Mesodermal cell (in vitro differentiated cells): ENCODE results near the gene TPM1.

Experiments
- H3K27ac ChIP-seq: 2 replicates; pipeline ENCODE4 v1.7.0; 2013; ENCODE audit warnings: mild to moderate bottlenecking, low read depth, low read length, moderate library complexity; ENCODE audit not compliant: severe bottlenecking
- H3K36me3 ChIP-seq: 2 replicates; pipeline ENCODE4 v1.7.1; 2013; ENCODE audit warnings: mild to moderate bottlenecking, low read length, moderate library complexity; ENCODE audit not compliant: control insufficient read depth, insufficient read depth
- H3K4me1 ChIP-seq: one replicate; pipeline ENCODE4 v1.7.1; 2013; ENCODE audit warnings: mild to moderate bottlenecking, low read length; ENCODE audit not compliant: insufficient read depth, control insufficient read depth, poor library complexity, severe bottlenecking
- H3K4me3 ChIP-seq: 2 replicates; pipeline ENCODE4 v1.7.0; 2013; ENCODE audit warnings: low read length, control low read depth, mild to moderate bottlenecking; ENCODE audit not compliant: insufficient read depth, poor library complexity, severe bottlenecking; ENCODE audit errors: extremely low read depth
- H3K9me3 ChIP-seq: 2 replicates; pipeline ENCODE4 v1.7.1; 2013; ENCODE audit warnings: mild to moderate bottlenecking, low read length, moderate library complexity; ENCODE audit not compliant: control insufficient read depth
- WGBS, 2 experiments: methylation state at CpG; one replicate each; pipeline ENCODE4 v1.1.5; 2013; ENCODE audit warnings: missing lambda C conversion rate in 2 of 2; ENCODE audit not compliant: insufficient coverage in 2 of 2; 5-methylcytosine and 5-hydroxymethylcytosine counted together

The TPM1 gene

DNA sequence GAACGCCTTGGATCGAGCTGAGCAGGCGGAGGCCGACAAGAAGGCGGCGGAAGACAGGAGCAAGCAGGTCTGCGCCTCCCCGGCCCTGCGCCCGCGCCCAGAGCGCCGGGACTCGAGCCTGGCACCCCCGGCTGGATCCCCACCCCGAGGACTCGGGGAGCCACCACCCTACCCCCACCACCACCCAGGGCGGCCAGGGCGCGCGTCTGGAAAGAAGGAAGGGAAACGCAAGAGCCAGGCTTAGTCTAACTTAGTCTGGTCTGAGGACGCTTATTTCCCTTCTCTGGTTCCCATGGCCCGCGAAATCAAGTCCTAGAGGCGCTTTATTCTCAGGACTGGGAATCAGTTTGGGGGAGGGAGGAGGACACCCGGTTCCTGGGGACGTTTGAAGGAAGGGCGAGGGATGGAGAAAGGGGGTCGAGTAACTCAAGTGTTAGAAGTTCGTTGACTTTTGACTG is 359 bp downstream of the TPM1 start:
- H3K27ac ChIP-seq = peak overlapping the region; percentile 96

DNA sequence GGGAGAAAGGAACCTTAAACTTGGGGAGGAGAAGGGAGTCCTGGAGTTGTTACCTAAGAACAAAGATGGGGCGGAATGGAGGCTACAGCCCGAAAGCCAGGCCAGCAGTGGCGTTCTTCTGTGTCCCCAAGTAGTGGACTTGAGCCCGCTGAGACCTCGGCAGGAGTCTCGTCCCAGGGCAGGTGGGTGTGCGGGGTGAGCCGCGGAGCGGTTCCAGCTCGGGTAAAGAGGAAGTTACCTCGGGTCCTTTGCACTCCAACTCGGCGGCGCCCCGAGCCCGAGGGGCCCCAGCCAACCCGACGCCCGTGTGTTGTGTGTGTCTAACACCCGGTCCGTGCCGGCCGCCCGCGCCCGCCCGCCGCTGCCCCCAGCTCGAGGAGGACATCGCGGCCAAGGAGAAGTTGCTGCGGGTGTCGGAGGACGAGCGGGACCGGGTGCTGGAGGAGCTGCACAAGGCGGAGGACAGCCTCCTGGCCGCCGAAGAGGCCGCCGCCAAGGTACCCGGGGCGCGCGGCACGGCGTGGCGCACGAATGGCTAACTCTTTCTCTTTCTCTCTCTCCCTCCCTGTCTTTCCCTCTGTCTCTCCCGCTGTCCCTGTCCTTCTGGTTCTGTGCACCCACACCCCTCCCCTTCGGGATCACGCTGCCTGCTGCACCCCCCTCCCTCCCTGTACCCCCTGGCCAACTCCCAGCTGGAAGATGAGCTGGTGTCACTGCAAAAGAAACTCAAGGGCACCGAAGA is 959 bp downstream of the TPM1 start:
- Histone ChIP-seq H3K4me1 (peaks cover 13% of the 10 kb centered on the region), H3K9me3 (peaks cover 8% of the 10 kb centered on the region), H3K27ac (peak overlapping the region; percentile 96), H3K36me3 (peaks cover 48% of the 10 kb centered on the region), H3K4me3 (peak overlapping the region; percentile 78)
- WGBS, 2 experiments = 0 to 1% methylated on average over 41 to 47 of the region's 54 CpGs

More for the DNA sequence above, 359 bp downstream of the TPM1 start:
- Histone ChIP-seq H3K4me3 (peak overlapping the region; percentile 78), H3K36me3 (peaks cover 48% of the 10 kb centered on the region), H3K4me1 (peaks cover 18% of the 10 kb centered on the region), H3K9me3 (peaks cover 8% of the 10 kb centered on the region)
- WGBS, 2 experiments = 0 to 1% methylated on average over 11 to 18 of the region's 31 CpGs

DNA sequence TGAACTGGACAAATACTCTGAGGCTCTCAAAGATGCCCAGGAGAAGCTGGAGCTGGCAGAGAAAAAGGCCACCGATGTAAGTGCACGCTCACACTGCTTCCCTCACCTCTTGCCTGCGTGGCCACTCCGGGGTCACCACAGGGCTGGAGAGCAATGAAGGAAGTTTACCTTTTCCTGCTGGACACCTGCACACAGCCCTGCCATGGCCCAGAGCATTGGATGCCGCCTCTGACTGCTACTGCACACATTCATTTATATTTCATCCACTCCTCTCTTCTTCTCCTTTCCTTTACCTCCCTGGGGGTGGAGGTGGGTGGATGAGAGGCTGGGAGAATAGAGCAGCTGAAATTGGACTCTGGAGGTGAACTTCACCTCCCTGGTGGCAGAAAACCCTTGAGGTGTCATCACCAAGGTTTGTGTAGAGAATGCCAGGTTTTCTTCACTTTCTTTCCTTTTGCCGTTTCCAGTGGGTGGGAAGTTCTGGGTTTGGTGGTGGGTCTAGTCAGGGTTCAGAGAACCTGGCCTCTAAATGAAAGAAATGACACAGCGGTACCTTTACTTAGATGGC is 1.6 kb downstream of the TPM1 start:
- peaks cover 14% of the 10 kb centered on the region for H3K4me1 ChIP-seq
- H3K27ac ChIP-seq = peak overlapping the region; percentile 96
- peaks cover 53% of the 10 kb centered on the region for H3K36me3 ChIP-seq
- WGBS, 2 experiments = 19 to 24% methylated on average over 5 of the region's 7 CpGs
- peaks cover 7% of the 10 kb centered on the region for H3K9me3 ChIP-seq
- H3K4me3 ChIP-seq = peak overlapping the region; percentile 78

DNA sequence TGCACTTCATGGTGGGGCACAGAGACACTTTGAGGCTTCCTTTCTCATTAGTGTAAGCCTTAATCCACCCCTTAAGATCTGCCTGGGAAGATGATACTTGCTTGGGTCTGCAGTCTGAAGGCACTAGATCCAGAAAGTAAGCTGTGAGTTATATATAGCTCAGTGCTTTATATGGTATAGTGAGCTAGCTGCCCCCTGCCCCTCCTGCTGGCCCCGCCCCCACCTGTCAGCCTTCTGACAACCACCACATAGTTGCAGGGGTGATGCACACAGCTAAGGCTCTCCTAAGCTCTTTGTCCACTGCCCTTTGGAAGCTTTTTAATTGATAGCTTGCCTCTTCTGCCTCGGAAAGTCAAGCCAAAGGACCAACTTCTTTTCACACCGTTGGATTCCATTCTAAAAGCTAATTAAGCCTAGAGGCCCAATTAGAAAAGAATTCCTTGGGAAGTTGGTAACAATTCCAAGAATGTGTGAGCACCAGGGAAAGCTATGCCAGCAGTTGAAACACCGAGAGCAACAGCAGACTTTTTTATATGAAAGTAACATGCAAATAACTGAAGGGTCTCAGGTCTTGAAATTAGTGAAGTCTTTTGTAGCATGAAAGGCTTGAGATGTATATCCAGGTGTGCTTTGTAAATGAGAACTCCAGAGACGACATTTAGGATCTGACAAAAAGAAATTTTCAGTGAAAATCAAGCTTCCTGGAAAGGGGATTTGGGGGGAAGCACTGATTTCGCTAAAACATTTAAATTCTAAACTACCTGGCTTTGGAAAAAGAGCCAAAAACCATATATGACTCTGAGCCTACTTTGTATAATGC is 2.3 kb downstream of the TPM1 start:
- H3K4me1 ChIP-seq = peaks cover 21% of the 10 kb centered on the region
- 0 to 25% methylated on average over 2 to 3 of the region's 6 CpGs for WGBS, 2 experiments
- peak overlapping the region; percentile 96 for H3K27ac ChIP-seq
- H3K9me3 ChIP-seq = no peaks in the 10 kb centered on the region
- H3K36me3 ChIP-seq = peaks cover 60% of the 10 kb centered on the region
- peak overlapping the region; percentile 78 for H3K4me3 ChIP-seq

DNA sequence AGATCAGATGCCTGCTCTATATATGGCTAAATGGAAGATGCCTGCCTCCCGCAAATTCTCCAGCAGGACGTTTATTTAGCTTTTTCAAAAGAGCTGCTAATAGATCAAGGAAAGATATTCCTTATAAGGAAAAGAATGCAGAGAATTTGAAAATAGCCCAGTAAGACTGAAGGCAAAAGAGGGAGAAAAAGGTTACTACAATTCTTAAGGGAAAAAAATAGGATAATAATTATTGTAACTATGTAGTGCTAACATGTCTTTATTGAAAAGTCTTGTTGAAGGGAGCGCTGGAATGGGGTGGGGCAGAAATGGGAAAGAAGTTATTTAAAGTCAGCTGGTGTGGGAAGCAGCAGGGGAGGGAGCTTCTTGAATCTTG is 2.9 kb downstream of the TPM1 start:
- no peaks in the 10 kb centered on the region for H3K9me3 ChIP-seq
- H3K4me1 ChIP-seq = peaks cover 27% of the 10 kb centered on the region
- peak overlapping the region; percentile 78 for H3K4me3 ChIP-seq
- peak overlapping the region; percentile 96 for H3K27ac ChIP-seq
- WGBS, 2 experiments = 25 to 30% methylated on average over 1 to 2 of the region's 3 CpGs
- peaks cover 66% of the 10 kb centered on the region for H3K36me3 ChIP-seq

DNA sequence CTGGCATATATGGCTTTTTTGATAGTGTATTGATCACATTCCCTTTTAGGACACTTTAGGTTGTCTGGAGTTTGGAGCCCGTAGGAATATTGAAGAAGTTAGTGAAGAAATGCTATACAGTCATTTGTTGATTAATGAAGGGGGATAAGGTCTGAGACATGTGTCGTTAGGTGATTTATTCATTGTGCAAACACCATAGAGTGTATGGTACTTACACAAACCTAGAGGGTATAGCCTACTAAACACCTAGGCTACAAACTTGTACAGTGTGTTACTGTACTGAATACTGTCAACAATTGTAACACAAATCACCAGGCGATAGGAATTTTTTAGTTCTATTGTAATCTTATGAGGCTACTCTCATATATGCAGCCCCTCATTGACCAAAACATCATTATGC is 3.3 kb downstream of the TPM1 start:
- 75 to 100% methylated on average over 1 of the region's 3 CpGs for WGBS, 2 experiments
- Histone ChIP-seq H3K27ac (peak overlapping the region; percentile 96), H3K9me3 (no peaks in the 10 kb centered on the region), H3K36me3 (peaks cover 70% of the 10 kb centered on the region), H3K4me1 (peaks cover 31% of the 10 kb centered on the region), H3K4me3 (peak overlapping the region; percentile 78)

DNA sequence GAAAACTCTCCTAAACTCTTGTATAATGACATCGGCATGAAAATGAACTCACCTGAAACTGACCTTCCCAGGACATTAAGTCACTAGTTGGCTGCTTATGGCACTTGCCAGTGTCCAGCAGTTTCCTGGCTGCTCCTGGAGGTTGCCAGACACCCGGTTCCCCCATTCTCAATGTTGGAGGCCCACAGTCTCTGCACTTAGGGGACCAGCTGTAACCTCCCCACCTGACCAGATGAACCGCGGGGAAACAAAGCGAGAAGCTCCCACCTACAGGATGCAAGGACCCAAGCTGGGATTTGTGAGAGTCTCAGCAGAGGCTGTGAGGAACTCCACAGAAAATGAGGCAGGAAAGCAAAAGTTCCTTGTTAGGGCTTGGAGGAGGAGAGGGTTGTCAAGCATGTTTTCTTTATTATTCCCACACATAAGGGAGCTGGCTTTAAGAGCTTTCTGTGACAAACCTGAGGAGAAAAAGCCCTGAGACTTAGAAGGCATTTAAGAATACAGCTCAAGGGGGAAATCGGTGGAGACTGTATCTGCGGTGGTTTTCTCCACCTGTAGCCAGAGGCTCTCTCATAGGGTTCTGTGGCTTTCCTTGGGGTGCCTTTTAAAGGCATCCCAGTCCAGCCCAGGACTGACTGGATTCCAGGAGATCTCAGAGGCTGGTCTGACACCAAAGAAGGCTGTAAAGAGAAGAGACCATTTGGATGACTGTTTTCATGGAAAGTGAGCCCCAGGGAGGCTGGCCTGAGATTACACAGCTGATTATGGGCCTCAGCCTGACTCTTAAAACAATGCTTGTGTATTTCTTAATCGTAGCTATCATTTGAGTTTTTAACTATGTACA is 4.6 kb downstream of the TPM1 start:
- peaks cover 82% of the 10 kb centered on the region for H3K36me3 ChIP-seq
- peaks cover 42% of the 10 kb centered on the region for H3K4me1 ChIP-seq
- peak overlapping the region; percentile 78 for H3K4me3 ChIP-seq
- 58 to 63% methylated on average over 6 to 8 of the region's 8 CpGs for WGBS, 2 experiments
- no peaks in the 10 kb centered on the region for H3K9me3 ChIP-seq
- peak overlapping the region; percentile 96 for H3K27ac ChIP-seq

DNA sequence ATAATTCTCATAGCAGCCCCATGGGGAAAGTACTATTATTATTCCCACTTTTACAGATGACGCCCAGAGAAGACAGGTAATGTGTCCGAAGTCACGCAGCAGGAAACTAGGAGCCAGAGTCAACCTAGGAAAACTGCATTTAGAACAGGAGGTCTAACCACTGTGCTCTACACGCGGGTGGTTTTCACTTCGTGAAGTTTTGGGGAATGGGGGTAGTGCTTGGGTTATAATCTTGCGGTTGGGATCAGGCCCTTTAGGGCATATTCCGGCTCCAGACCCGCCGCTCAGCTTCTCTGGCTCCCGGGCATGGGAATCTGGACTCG is 5.2 kb downstream of the TPM1 start:
- peak overlapping the region; percentile 96 for H3K27ac ChIP-seq
- 8 to 18% methylated on average over 9 to 11 of the region's 12 CpGs for WGBS, 2 experiments
- peaks cover 86% of the 10 kb centered on the region for H3K36me3 ChIP-seq
- peaks cover 47% of the 10 kb centered on the region for H3K4me1 ChIP-seq
- H3K4me3 ChIP-seq = peak overlapping the region; percentile 78
- no peaks in the 10 kb centered on the region for H3K9me3 ChIP-seq

DNA sequence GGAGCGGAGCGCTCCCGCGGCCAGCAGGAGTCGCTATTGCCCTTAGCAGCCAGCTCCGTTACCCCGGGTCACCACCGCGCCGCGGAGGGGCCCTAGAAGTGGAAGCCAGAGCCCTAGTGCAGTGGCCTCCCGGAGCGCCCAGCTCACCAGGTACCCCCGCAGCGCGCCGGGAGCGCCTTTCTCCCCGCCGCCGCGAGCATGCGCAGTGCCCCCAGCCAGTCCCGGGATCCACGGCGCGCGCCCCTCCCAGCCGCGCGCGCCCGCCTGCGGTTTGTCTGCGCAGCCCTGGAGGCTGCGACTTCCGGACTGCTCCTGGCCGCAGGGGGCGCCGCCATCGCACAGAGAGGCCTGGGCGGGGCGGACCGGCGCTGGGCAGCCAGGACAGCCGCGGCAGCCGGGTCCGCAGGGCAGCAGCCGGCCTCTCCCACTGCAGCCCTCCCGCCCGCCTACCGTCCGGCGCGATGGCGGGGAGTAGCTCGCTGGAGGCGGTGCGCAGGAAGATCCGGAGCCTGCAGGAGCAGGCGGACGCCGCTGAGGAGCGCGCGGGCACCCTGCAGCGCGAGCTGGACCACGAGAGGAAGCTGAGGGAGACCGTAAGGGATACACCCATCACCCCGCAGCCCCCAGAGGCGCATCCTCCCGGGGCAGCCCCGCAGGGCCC is 5.7 kb downstream of the TPM1 start:
- peaks cover 52% of the 10 kb centered on the region for H3K4me1 ChIP-seq

More for the DNA sequence above, 5.7 kb downstream of the TPM1 start:
- Histone ChIP-seq H3K4me3 (peak overlapping the region; percentile 78), H3K27ac (peak overlapping the region; percentile 96), H3K36me3 (peaks cover 84% of the 10 kb centered on the region), H3K9me3 (no peaks in the 10 kb centered on the region)
- 1% methylated on average over 55 to 62 of the region's 75 CpGs for WGBS, 2 experiments
